ENCODE data around the gene POU3F3.

DNA sequence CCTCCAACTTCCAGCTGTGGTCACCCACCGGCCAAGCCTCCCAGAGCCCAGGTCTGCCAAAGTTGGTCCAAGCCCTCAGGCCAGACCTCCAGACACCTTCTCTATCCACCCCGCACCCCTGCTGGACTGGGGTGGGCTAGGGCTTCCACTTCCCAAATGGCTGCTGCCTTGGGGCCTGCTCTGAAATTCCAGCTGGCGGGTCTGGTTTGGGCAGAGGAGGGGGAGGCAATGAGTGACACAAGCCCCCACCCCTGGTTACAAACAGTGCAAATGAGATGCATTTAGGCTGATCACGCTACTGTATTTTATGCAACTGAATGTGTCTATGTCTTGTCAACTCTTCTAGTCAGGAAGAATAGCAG, 14.6 kb downstream of the POU3F3 start:
- TF ChIP-seq, protein P1, sequence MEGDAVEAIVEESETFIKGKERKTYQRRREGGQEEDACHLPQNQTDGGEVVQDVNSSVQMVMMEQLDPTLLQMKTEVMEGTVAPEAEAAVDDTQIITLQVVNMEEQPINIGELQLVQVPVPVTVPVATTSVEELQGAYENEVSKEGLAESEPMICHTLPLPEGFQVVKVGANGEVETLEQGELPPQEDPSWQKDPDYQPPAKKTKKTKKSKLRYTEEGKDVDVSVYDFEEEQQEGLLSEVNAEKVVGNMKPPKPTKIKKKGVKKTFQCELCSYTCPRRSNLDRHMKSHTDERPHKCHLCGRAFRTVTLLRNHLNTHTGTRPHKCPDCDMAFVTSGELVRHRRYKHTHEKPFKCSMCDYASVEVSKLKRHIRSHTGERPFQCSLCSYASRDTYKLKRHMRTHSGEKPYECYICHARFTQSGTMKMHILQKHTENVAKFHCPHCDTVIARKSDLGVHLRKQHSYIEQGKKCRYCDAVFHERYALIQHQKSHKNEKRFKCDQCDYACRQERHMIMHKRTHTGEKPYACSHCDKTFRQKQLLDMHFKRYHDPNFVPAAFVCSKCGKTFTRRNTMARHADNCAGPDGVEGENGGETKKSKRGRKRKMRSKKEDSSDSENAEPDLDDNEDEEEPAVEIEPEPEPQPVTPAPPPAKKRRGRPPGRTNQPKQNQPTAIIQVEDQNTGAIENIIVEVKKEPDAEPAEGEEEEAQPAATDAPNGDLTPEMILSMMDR (IDR thresholded peaks at IDR 0.05; ENCODE audit: control extremely low read depth in 1 of 3, insufficient read depth in 1 of 3, low read depth in 1 of 3, low read length in 3 of 3): no peak
- TF ChIP-seq RFX5 (IDR thresholded peaks at IDR 0.05; ENCODE audit: borderline replicate concordance, low read depth, low read length) (no peak), MAX (IDR thresholded peaks at IDR 0.05) (no peak), POU5F1 (IDR thresholded peaks at IDR 0.05; ENCODE audit: low read depth, low read length) (no peak), POLR2AphosphoS5 (IDR thresholded peaks at IDR 0.05; ENCODE audit: low read depth, low read length) (no peak), CHD1 (IDR thresholded peaks at IDR 0.05; ENCODE audit: low read depth, low read length) (no peak), EZH2 (IDR thresholded peaks at IDR 0.05; ENCODE audit: low read depth, low read length, severe bottlenecking) (no peak), ZNF274 (IDR thresholded peaks at IDR 0.05; ENCODE audit: borderline replicate concordance, extremely low read depth, low read length) (no peak), GABPA (IDR thresholded peaks at IDR 0.05; ENCODE audit: borderline replicate concordance, insufficient read depth, low read length) (no peak), RXRA (IDR thresholded peaks at IDR 0.05; ENCODE audit: insufficient read depth, low read depth, low read length) (no peak), POLR2A (IDR thresholded peaks at IDR 0.05; ENCODE audit: control extremely low read depth in 1 of 2, low read depth in 2 of 2, low read length in 2 of 2) (no peak), EP300 (IDR thresholded peaks at IDR 0.05; ENCODE audit: borderline replicate concordance in 1 of 2, low read depth in 2 of 2, low read length in 2 of 2) (no peak)
- TF ChIP-seq, protein P2, sequence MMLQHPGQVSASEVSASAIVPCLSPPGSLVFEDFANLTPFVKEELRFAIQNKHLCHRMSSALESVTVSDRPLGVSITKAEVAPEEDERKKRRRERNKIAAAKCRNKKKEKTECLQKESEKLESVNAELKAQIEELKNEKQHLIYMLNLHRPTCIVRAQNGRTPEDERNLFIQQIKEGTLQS (IDR thresholded peaks at IDR 0.05; ENCODE audit: insufficient read depth, low read depth, low read length): no peak
